Liver (tissue), 3 donors: Measurements from ENCODE around the gene NDUFA12.

Source experiments
- CTCF ChIP-seq: fragments of 150-350 bp; IDR thresholded peaks from 2 replicates; pipeline ENCODE4 v1.5.1; 2017; ENCODE audit warnings: improper control_type of control experiment, low read depth, low read length; ENCODE audit not compliant: missing input control
- HNF4A ChIP-seq, 2 donors: conservative IDR thresholded peaks; 2 replicates each; pipeline ENCODE4 v1.6.1; 2016; ENCODE audit warnings: antibody characterized with exemption in 2 of 2, mild to moderate bottlenecking in 2 of 2
- RAD21 ChIP-seq, 2 donors: IDR thresholded peaks; 2 replicates each; pipeline ENCODE4 v1.6.1; 2016; ENCODE audit warnings: antibody characterized with exemption in 2 of 2, mild to moderate bottlenecking in 2 of 2
- YY1 ChIP-seq: IDR thresholded peaks from 2 replicates; pipeline ENCODE4 v1.6.1; 2016; ENCODE audit warnings: antibody characterized with exemption, mild to moderate bottlenecking
- donor health status: healthy.
- donor health status: healthy.

- TF ChIP-seq CTCF (no peak), RAD21 (IDR thresholded peaks at IDR 0.05) (no peak), YY1 (no peak), HNF4A (conservative IDR thresholded peaks at IDR 0.05) (no peak)
Observed at GRCh38 chr12:94951071-94951934, 52.2 kb downstream of the NDUFA12 start.
